ENCODE measurements around the gene LRRC7. TPM values are rescaled to one million over a fixed set of nuclear protein-coding genes. Genes with fewer than 3 reads are reported as not detected.
"Not testable (repeated sequence)": the region's sequence is repeated elsewhere in the genome, so short reads cannot be mapped to it uniquely, and the experiment has no call there.

Gene LRRC7
- total RNA-seq, 4 donors from 2014 or later: 11.1 to 21.3 (median 14.1) TPM

DNA sequence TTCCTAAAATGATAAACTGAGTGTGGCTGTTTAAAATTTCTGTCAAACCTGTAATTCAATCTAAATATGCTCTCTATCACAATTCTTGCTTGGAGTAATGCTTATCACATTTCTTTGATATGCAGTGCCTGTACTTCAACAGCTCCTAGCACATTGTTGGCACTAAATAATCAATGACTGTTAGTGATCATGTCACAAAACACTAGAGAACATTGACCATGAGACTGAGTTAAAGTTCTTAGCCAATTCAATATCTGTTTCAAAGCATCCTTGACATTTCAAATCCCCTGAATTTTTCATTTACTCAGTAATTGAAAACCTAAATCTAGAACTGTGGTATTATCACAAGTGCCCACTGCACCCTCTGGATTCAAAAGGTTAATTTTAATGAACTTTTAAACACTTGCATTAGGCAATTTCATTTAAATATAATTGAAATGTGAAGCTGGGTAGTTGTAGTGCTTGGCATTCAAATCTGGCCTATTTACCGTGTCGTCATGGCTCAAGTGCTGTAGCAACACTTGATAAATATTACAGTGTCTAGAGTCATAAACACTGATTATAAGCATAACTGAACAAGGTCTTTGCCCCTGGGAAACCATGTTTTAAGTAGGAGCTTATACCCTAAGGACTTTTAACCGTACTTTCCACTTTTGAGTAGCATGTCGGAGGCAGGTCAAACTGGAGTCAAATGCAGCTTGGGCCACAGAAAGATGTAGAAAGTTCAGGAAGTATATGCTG, 143.6 kb downstream of the LRRC7 start:
- Histone ChIP-seq H3K36me3 (no peaks in the 10 kb centered on the region), H3K27ac (no peak overlapping the region), H3K4me3 (no peak overlapping the region), H3K27me3 (no peaks in the 10 kb centered on the region), H3K4me1 (peaks cover 0 to 17% (median 0%) of the 10 kb centered on the region in 4 donors), H3K9me3 (no peaks in the 10 kb centered on the region)
- TF ChIP-seq, protein P1, sequence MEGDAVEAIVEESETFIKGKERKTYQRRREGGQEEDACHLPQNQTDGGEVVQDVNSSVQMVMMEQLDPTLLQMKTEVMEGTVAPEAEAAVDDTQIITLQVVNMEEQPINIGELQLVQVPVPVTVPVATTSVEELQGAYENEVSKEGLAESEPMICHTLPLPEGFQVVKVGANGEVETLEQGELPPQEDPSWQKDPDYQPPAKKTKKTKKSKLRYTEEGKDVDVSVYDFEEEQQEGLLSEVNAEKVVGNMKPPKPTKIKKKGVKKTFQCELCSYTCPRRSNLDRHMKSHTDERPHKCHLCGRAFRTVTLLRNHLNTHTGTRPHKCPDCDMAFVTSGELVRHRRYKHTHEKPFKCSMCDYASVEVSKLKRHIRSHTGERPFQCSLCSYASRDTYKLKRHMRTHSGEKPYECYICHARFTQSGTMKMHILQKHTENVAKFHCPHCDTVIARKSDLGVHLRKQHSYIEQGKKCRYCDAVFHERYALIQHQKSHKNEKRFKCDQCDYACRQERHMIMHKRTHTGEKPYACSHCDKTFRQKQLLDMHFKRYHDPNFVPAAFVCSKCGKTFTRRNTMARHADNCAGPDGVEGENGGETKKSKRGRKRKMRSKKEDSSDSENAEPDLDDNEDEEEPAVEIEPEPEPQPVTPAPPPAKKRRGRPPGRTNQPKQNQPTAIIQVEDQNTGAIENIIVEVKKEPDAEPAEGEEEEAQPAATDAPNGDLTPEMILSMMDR (IDR thresholded peaks at IDR 0.05): no peak
- TF ChIP-seq EP300 (IDR thresholded peaks at IDR 0.05): no peak
- TF ChIP-seq POLR2A (IDR thresholded peaks at IDR 0.05): no peak
- no peak for DNase-seq (ENCODE audit: low spot score in 2 of 2)
- WGBS, 2 donors: 59 to 67% methylated on average over 4 of the region's 4 CpGs

DNA sequence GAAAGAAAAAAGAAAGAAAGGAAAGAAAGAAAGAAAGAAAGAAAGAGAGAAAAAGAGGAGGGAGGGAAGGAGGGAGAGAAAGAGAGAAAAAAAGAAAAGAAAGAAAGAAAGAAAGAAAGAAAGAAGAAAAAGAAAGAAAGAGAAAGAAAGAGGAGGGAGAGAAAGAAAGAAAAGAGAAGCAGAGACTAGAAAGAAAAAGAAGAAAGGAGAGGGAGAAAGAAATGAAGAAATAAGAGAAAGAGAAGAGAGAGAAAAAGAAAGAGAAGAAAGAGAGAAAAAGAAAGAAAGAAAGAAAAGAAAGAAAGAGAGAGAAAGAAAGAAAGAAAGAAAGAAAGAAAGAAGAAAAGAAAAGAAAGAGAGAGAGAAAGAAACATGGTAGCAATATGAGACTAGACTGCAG, 150.1 kb downstream of the LRRC7 start:
- not testable (repeated sequence) for H3K27ac ChIP-seq; H3K4me1 ChIP-seq; DNase-seq (ENCODE audit: low spot score in 2 of 2); H3K9me3 ChIP-seq; H3K4me3 ChIP-seq; H3K27me3 ChIP-seq; H3K36me3 ChIP-seq

DNA sequence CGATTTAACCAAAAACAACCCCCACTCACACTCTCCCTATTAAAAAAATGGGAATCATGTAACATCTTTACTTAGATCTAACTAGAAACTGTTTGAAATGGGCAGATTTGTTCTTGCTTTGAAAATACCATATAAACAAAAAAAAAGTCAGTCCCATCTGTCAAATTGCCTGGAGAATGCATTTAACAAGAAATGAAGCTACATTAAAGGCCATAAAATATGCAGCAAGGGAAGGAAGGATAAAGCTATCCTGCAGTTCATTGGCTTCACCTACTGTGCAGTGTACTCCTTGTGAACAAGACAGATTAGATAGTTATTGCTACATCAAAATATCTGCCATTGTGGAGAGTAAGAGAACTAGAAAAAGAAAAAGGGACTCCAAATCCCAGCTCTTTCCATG, 160.5 kb downstream of the LRRC7 start:
- 50 to 62% methylated on average over 1 of the region's 1 CpG for WGBS, 2 donors
- no peak for DNase-seq (ENCODE audit: low spot score in 2 of 2)
- H3K27me3 ChIP-seq: no peaks in the 10 kb centered on the region
- H3K27ac ChIP-seq: no peak overlapping the region
- H3K9me3 ChIP-seq: no peaks in the 10 kb centered on the region
- H3K4me1 ChIP-seq: no peaks in the 10 kb centered on the region
- TF ChIP-seq, protein P1 (IDR thresholded peaks at IDR 0.05): no peak
- TF ChIP-seq POLR2A (IDR thresholded peaks at IDR 0.05) (no peak), EP300 (IDR thresholded peaks at IDR 0.05) (no peak)
- no peaks in the 10 kb centered on the region for H3K36me3 ChIP-seq
- no peak overlapping the region for H3K4me3 ChIP-seq

DNA sequence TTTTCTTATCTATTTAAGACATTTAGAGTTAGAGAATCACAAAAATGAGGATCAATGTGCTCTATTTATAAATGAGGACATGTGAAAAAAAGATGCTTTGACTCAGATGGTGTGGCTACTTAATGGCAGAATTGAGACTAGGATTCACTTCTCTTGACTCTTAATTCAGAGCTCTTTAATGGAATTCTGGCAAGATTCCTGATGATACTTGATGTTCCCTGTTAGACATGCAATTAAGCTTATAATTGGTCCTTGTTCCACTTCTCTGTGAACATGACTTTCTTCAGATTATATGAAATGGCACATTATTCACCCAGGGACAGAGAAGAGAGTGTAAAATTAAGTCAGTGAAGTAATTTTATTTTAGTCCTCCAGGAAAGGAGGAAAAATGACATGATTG, 165.3 kb downstream of the LRRC7 start:
- Histone ChIP-seq H3K9me3 (peaks cover 0 to 13% (median 0%) of the 10 kb centered on the region in 4 donors), H3K27ac (no peak overlapping the region), H3K4me3 (no peak overlapping the region), H3K4me1 (peaks cover 0 to 3% (median 0%) of the 10 kb centered on the region in 4 donors), H3K36me3 (no peaks in the 10 kb centered on the region), H3K27me3 (no peaks in the 10 kb centered on the region)
- TF ChIP-seq EP300 (IDR thresholded peaks at IDR 0.05): no peak
- DNase-seq (ENCODE audit: low spot score in 2 of 2): no peak

DNA sequence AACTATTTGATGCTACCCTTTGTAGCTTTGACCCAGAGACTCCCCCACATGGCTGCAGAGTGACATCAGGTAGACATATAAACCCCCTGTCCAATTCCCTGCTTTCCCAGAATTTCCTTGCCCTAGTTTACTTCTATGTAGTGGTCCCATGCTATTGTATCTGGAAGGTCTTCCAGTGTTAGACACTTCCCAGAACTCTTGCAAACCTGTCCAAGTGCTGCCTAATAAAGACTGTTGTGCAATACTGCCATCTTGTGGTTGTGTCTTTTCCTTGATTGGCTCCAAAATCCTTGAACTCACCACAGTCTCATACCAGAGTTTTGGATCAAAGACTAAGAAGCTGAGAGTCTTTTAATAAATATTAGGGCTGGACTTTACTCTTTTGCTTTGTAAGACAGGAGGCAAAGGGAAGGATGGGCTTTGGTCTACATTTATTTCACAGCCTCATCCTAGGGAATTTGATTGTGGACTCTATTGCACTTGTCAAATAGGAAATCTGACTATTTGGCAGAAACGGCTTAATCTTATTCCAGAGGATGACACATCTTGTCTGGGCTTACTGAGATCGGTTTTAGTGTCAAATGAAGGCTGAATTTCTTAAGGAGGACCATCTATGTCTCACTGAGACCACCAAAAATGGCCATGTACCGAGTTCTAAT, 169.9 kb downstream of the LRRC7 start:
- Histone ChIP-seq H3K9me3 (peaks cover 0 to 13% (median 0%) of the 10 kb centered on the region in 4 donors), H3K4me1 (peaks cover 0 to 12% (median 0%) of the 10 kb centered on the region in 4 donors), H3K27ac (no peak overlapping the region), H3K36me3 (no peaks in the 10 kb centered on the region), H3K27me3 (no peaks in the 10 kb centered on the region), H3K4me3 (no peak overlapping the region)
- TF ChIP-seq POLR2A (IDR thresholded peaks at IDR 0.05) (no peak), EP300 (IDR thresholded peaks at IDR 0.05) (no peak)
- TF ChIP-seq, protein P1 (IDR thresholded peaks at IDR 0.05): peak; percentile 31 to 50 (median 36)
- 28 to 36% methylated on average over 3 of the region's 3 CpGs for WGBS, 2 donors
- DNase-seq (ENCODE audit: low spot score in 2 of 2): peak in 1 of 2 donors; percentile 45

DNA sequence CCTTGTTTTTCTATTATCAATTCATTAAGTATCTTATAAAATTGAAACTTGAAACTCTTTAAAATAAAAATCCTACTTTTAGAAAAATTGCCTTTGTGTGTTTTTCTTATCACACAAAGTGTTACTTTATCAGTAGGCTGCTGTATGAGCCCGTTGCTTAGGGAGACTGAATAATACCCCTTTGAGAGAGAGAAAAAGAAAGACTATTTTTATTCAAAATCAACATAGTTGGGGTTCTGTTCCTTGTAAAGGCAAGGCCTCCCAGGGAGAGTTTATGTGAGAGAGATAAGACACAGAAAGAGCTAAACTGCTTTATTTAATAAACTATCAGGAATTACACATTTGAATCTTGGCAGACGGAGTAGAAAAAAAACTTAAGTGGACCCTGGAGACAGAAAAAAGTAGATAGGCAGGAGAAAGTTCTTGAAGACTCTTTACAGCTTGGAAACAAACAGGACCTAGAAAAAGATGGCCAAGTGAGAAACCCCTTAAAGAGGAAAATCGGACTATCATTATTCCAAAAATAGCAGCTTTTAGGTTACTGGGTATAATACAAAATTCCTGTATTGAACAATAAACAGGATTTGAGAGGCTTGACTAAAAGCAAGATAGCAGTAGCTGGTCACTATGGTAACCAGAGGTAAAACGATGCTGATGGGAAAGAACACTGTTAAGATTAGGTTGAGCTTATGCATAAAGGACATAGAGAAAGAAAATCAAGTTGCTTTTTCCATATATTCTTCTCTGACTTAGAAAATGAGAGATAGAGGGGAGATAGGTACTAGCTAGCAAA, 170.9 kb downstream of the LRRC7 start:
- Histone ChIP-seq H3K9me3 (peaks cover 0 to 13% (median 0%) of the 10 kb centered on the region in 4 donors), H3K27ac (no peak overlapping the region), H3K27me3 (no peaks in the 10 kb centered on the region), H3K4me1 (peaks cover 0 to 12% (median 0%) of the 10 kb centered on the region in 4 donors), H3K4me3 (no peak overlapping the region), H3K36me3 (no peaks in the 10 kb centered on the region)
- no peak for TF ChIP-seq EP300 (IDR thresholded peaks at IDR 0.05)
- no peak for TF ChIP-seq POLR2A (IDR thresholded peaks at IDR 0.05)
- TF ChIP-seq, protein P1 (IDR thresholded peaks at IDR 0.05): no peak
- WGBS, 2 donors: 17 to 21% methylated on average over 4 of the region's 4 CpGs
- DNase-seq (ENCODE audit: low spot score in 2 of 2): no peak
